HG03095 (cell line): ENCODE data around the gene PDE2A.

Source experiments
- ATAC-seq: cut with Tn5 transposase; IDR thresholded peaks from one replicate; pipeline ENCODE4 v1.9.1; 2021; ENCODE audit warnings: moderate library complexity; ENCODE audit not compliant: unreplicated experiment

Gene PDE2A

GRCh38 chr11:72704783-72705265 is 30.6 kb upstream of the PDE2A start:
- no peak for ATAC-seq

GRCh38 chr11:72704028-72704782 is 30.0 kb upstream of the PDE2A start:
- no peak for ATAC-seq

DNA sequence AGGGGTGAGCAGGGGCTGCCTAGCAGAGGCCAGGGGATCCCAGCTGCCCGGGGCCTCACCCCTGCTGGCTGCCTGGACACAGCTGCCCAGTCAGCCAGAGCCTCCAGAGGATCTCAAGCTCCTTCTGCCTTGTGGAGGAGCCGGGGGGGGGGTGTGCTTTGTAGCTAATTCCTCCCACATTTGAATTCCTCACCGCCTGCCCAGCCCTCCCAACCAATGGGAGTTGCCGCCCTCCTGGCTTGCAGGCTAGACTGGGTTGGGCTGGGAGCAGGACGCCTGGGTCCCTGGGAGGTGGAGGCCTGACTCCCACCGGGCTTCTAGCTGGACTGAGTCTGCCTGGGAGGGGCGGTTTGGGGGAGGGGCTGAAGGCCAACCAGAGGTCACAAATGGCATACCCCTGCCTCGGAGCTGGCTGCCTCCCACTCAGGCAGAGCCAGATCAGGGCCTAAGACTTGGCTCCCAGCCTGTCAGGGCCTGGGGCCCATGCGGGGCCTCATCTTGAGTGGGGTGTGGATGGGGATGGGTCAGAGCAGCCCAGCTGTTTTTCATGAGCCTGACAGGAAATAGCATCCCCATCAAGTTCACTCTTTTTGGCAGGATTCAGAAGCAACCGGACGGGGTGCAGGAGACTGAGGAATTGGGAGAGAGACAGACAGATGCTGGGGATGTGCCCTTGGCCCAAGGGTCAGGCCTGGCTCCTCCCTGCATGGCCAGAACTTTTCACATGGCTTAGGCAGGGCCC is 29.2 kb upstream of the PDE2A start:
- no peak for ATAC-seq

GRCh38 chr11:72702577-72703241 is 28.5 kb upstream of the PDE2A start:
- no peak for ATAC-seq

DNA sequence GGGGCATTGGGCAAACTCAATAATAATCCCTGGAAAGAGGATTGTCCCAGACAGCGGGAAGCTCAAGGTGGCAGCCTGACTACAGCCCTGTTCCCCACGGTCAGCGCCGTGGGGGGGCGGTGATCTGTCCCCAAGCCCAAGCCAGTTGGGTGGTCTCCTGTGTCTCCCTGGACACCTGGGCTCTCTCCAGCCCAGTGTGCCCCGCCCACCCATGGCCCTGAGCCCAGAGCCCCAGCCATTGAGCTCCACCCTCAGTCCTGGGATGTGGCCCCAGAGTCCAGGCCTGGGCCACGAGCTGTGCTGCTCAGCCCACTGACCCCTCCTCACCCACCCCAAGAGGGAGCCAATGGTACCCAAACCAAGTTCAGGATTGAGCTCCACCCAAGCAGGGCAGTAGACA is 27.9 kb upstream of the PDE2A start:
- no peak for ATAC-seq

DNA sequence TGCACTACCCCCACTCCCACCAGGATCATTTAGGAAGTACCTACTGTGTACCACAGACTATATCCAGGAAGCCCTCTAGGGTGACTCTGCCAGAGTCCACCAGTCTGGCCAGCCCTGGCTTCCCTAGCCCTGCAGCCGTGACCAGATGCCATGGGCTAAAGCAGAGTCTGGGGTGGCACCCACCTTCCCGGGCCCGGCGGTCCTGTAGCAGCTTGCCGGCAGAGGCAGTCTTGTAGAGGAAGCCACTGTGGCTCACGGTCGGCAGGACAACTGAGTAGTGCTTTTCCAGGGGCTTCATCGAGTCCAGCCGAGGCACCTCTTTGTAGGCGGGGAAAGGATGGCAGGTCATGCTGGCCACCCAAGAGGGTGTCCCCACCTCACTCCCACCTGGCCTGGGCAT is 27.2 kb upstream of the PDE2A start:
- ATAC-seq: no peak

GRCh38 chr11:72700146-72700545 is 25.9 kb upstream of the PDE2A start:
- no peak for ATAC-seq

- ATAC-seq: no peak
Observed at GRCh38 chr11:72697814-72698213, 23.6 kb upstream of the PDE2A start.

DNA sequence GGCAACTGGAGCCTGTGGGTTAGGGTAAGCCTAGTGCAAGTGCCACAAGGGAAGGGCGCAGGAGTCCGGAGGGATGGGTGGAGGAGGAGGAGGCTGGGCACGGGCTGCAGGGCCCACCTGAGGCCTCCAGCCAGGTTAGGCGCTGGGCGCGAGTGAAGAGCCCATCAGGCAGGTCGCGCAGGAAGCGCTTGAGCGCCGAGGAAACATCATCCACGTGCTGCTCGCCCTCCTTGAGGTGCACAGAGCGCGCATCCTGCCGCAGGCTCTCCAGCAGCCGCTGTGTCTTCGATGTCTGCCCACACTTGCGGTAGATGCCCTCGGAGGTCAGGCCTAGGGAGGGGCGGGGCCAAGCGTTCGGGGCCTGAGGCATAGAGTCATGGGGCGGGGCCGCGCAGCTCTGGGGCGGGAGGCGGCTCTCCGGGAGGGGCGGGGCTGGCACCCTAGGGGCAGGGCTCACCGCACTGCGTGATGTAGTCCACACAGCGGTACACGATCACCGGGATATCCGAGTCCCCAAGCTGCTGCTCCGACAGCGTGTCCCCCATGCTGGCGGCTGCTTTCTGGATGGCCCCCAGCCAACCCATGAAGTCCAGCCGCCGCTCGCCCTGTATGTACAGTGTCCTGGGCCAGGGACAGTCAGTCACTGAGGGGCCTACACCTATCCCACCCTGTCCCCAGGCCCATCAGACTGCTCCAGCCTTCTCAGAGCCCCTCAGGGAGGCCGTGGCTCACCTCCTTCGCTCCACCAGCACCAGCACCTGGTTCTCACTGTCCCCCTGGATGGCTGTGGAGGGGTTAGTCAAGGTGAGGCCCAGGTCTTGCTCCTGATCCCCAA is 22.9 kb upstream of the PDE2A start:
- ATAC-seq: no peak

GRCh38 chr11:72695354-72695753 is 21.1 kb upstream of the PDE2A start:
- ATAC-seq: no peak

- no peak for ATAC-seq
Observed at GRCh38 chr11:72693271-72693968, 19.2 kb upstream of the PDE2A start.

GRCh38 chr11:72692498-72693237 is 18.4 kb upstream of the PDE2A start:
- ATAC-seq: no peak

DNA sequence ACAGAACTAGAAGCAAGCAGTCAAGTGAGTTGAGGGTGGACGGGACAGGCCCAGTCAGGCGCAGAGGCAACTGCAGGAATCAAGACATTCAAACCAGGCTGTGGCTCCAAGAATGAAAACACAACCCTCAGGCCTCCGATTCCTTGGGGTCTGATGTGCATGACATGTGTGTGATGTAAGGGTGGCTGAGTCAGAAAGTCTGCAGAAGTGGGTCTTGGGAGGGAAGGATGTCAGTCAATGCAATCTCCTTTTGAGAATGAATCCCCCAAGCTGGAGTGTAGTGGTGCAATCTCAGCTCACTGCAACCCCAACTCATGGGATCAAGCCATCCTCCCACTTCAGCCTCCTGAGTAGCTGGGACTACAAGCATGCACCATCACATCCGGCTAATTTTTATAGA is 15.9 kb upstream of the PDE2A start:
- no peak for ATAC-seq

- ATAC-seq: no peak
Observed at GRCh38 chr11:72688929-72689328, 14.7 kb upstream of the PDE2A start.

DNA sequence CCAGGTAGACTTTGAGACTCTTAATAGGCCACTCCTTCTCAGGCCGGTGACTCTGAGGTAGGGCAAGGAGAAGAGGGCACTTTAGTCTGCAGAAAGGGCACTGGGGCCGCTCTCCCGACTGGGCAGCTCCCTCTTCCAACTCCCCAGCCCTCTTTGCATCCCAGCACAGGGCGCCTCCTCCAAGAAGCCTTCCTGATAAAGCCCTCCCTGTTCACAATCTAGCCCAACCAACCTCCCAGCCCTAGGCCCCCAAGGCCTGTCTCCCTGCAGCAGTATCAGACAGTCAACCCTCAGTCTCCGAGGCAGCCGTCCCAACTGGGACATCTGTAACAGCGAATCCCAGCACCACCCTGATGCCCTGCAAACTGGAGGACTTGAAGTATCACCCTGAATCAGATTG is 14.3 kb upstream of the PDE2A start:
- ATAC-seq: no peak

DNA sequence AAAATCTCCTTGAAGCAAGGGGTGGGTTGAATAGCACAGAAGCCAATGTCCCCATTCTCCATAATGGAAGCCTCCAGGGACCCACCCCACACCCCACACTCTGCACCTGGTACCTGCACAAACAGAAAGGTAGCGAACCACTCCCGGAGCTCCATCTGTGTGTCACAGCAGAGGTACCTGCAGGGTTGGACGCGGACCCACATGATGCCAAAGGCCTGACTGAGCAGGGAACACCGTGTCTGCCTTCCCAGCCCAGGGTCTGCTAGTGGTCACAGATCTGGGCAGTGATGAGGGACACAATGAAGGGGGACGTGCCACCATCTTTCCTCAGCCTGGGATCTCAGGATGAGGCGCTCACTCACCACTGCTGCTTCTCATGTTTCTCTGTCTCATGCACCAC is 13.1 kb upstream of the PDE2A start:
- no peak for ATAC-seq

DNA sequence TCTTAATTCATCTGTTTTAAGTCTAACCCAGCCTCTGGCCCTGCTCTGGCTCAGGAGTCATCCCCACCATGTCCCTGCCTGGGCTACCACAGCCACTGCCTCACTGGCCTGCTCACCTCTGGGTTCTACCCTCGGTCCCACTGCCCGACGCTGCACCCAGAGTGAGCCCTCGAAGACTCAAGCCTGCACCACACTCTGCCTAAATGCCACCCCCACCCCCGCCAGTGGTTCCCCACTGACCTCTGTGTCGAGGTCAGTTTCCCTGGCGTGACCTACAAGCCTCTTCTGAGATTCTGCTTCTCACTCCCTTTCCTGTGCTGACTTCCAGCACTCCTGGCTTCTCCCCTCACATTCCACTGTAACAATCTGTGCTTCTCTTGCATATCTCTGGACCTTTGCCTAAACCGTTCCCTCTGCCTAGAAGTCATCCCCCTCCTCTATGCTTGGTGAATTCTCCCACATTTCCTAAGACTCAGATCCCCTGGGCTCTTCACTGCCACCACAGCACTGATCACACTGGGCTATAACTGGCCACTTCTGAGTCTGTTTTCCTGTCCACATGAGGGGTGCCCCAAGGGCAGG is 12.5 kb upstream of the PDE2A start:
- no peak for ATAC-seq

GRCh38 chr11:72685560-72686480 is 11.6 kb upstream of the PDE2A start:
- no peak for ATAC-seq
